Activated T-cell treated with anti-CD3 and anti-CD28 coated beads for 24 hours (primary cell): ENCODE results near the gene SYPL2.
"Not testable (repeated sequence)": the region's sequence is repeated elsewhere in the genome, so short reads cannot be mapped to it uniquely, and the experiment has no call there.

Experiments
- DNase-seq: peaks from one replicate; pipeline ENCODE4 v3.0.0-alpha.2; 2020; ENCODE audit warnings: low read depth

Gene SYPL2

GRCh38 chr1:109466452-109467300, at the start of gene SYPL2:
Gene SYPL2, plus strand, starts transcription at chr1:109466546. Its CDS starts 298 bp downstream, at chr1:109466844.
- DNase-seq: no peak

GRCh38 chr1:109423498-109423897, 42.8 kb upstream of the SYPL2 start:
- no peak for DNase-seq

- DNase-seq: no peak
These were observed 40.7 kb upstream of the SYPL2 start for GRCh38 chr1:109425391-109426280.

GRCh38 chr1:109426281-109427170, 39.8 kb upstream of the SYPL2 start, which contains the start of gene PSMA5:
Gene PSMA5, minus strand, starts transcription at chr1:109426448. Its CDS starts 118 bp downstream, at chr1:109426330.
- peak; percentile 93 for DNase-seq

GRCh38 chr1:109427171-109427467, 39.2 kb upstream of the SYPL2 start:
- no peak for DNase-seq

- no peak for DNase-seq
These were observed 34.0 kb upstream of the SYPL2 start for GRCh38 chr1:109432336-109432735.

GRCh38 chr1:109433322-109433721, 33.0 kb upstream of the SYPL2 start:
- no peak for DNase-seq

- no peak for DNase-seq
These were observed 31.9 kb upstream of the SYPL2 start for GRCh38 chr1:109434484-109434883.

GRCh38 chr1:109438798-109439297, 27.5 kb upstream of the SYPL2 start:
- DNase-seq: no peak

- DNase-seq: no peak
These were observed 25.3 kb upstream of the SYPL2 start for GRCh38 chr1:109441069-109441468.

GRCh38 chr1:109443476-109443875, 22.9 kb upstream of the SYPL2 start:
- DNase-seq: no peak

- DNase-seq: no peak
These were observed 22.0 kb upstream of the SYPL2 start for GRCh38 chr1:109444346-109444745.

GRCh38 chr1:109445949-109446695, 20.2 kb upstream of the SYPL2 start:
- DNase-seq: not testable (repeated sequence)

GRCh38 chr1:109447524-109447923, 18.8 kb upstream of the SYPL2 start:
- no peak for DNase-seq

- DNase-seq: no peak
These were observed 11.7 kb upstream of the SYPL2 start for GRCh38 chr1:109454497-109455133.

GRCh38 chr1:109457819-109458218, 8.5 kb upstream of the SYPL2 start:
- no peak for DNase-seq

GRCh38 chr1:109466125-109466451, 258 bp upstream of the SYPL2 start:
- DNase-seq: no peak

- no peak for DNase-seq
These were observed 993 bp downstream of the SYPL2 start for GRCh38 chr1:109467301-109467777.

- no peak for DNase-seq
These were observed 1.7 kb downstream of the SYPL2 start for GRCh38 chr1:109468061-109468460.

- DNase-seq: no peak
These were observed 2.6 kb downstream of the SYPL2 start for GRCh38 chr1:109468903-109469302.

GRCh38 chr1:109470245-109470644, 3.9 kb downstream of the SYPL2 start:
- no peak for DNase-seq
